ENCODE measurements around the gene C9orf153. TPM values are rescaled to one million over a fixed set of nuclear protein-coding genes. Genes with fewer than 3 reads are reported as not detected.

C9orf153 gene
- polyA plus RNA-seq, 1 of the 3 experiments (the other 2 are of a cell fraction), result 0.03 TPM

DNA sequence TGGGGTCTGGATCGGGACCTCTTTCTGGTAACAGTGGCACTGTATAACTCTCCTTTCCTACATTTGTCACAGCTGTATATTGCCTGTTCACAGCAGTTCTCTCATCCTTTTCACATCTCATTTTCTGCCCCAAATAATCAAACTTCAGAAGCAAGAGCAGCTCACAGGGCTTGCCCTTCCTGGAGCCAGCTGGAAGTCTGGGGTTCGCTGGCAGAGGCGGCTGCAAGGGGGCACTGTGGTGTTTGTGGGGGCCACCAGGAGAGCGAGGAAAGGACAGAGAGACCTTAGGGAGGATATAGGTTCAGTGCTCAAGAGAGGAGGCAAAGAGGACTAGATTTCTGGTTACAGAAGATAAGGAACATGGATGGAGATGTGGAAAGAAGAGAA, 75.3 kb downstream of the C9orf153 start (continued):
- no peak for TF ChIP-seq NRF1 (IDR thresholded peaks at IDR 0.05; ENCODE audit: low read depth, low read length)
- no peak for TF ChIP-seq GABPA (IDR thresholded peaks at IDR 0.05; ENCODE audit: low read depth)
- no peak for TF ChIP-seq REST (IDR thresholded peaks at IDR 0.05; ENCODE audit: low read depth, low read length)
- no peak for TF ChIP-seq JUND (IDR thresholded peaks at IDR 0.05)
- no peak for TF ChIP-seq TEAD4 (IDR thresholded peaks at IDR 0.05; ENCODE audit: borderline replicate concordance, insufficient read depth)

DNA sequence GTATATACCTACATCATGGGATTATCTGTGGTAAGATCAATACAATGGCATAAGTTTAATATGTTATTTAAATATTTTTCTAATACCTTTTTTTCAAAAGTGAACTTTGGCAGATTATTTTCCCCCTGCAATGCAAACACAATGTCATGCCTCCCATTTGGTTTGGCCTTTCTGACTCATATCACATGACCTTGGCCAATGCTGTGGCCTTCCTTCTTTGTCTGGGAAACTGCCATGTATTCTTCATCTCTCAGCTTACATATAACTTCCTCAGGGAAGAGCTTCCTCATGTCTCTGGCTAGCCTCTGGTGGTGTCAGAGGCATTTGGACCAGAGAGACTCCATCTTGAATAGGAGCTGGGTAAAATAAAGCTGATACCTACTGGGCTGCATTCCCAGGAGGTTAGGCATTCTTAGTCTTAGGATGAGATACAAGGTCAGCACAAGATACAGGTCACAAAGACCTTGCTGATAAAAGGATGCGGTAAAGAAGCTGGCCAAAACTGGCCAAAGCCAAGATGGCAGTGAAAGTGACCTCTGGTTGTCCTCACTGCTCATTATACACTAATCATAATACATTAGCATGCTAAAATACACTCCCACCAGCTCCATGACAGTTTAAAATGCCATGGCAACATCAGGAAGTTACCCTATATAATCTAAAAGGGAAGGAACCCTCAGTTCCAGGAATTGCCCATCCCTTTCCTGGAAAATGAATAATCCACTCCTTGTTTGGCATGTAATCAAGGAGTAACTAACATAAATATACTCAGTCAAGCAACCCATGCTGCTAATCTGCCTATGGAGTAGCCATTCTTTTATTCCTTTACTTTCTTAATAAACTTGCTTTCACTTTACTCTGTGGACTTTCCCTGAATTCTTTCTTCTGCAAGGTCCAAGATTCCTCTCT, 76.0 kb downstream of the C9orf153 start:
- ChIA-PET POLR2A (no interaction called here), CTCF (interaction anchor here (2.5 kb wide), 1 partner anchor 19 kb away, joined by 16 read pairs; no protein-coding TSS in a partner anchor)
- TF ChIP-seq EP300 (IDR thresholded peaks at IDR 0.05; ENCODE audit: borderline replicate concordance in 1 of 2, low read depth in 1 of 2, low read length in 1 of 2), result no peak
- TF ChIP-seq, protein P1, sequence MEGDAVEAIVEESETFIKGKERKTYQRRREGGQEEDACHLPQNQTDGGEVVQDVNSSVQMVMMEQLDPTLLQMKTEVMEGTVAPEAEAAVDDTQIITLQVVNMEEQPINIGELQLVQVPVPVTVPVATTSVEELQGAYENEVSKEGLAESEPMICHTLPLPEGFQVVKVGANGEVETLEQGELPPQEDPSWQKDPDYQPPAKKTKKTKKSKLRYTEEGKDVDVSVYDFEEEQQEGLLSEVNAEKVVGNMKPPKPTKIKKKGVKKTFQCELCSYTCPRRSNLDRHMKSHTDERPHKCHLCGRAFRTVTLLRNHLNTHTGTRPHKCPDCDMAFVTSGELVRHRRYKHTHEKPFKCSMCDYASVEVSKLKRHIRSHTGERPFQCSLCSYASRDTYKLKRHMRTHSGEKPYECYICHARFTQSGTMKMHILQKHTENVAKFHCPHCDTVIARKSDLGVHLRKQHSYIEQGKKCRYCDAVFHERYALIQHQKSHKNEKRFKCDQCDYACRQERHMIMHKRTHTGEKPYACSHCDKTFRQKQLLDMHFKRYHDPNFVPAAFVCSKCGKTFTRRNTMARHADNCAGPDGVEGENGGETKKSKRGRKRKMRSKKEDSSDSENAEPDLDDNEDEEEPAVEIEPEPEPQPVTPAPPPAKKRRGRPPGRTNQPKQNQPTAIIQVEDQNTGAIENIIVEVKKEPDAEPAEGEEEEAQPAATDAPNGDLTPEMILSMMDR (IDR thresholded peaks at IDR 0.05), result no peak
- TF ChIP-seq TAF1 (IDR thresholded peaks at IDR 0.05; ENCODE audit: borderline replicate concordance, low read depth, low read length), result no peak
- TF ChIP-seq, protein P2, sequence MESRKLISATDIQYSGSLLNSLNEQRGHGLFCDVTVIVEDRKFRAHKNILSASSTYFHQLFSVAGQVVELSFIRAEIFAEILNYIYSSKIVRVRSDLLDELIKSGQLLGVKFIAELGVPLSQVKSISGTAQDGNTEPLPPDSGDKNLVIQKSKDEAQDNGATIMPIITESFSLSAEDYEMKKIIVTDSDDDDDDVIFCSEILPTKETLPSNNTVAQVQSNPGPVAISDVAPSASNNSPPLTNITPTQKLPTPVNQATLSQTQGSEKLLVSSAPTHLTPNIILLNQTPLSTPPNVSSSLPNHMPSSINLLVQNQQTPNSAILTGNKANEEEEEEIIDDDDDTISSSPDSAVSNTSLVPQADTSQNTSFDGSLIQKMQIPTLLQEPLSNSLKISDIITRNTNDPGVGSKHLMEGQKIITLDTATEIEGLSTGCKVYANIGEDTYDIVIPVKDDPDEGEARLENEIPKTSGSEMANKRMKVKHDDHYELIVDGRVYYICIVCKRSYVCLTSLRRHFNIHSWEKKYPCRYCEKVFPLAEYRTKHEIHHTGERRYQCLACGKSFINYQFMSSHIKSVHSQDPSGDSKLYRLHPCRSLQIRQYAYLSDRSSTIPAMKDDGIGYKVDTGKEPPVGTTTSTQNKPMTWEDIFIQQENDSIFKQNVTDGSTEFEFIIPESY (IDR thresholded peaks at IDR 0.05; ENCODE audit: borderline replicate concordance, low read depth), result no peak
- no peak for TF ChIP-seq RFX5 (IDR thresholded peaks at IDR 0.05; ENCODE audit: low read length)
- no peak for TF ChIP-seq ELF1 (IDR thresholded peaks at IDR 0.05)
- no peak for TF ChIP-seq GATA2 (CRISPR knock-in tag; IDR thresholded peaks at IDR 0.05)
- no peak for TF ChIP-seq REST (IDR thresholded peaks at IDR 0.05; ENCODE audit: low read depth, low read length)
- H4K20me1 ChIP-seq (ENCODE audit: insufficient read depth), result no peaks in the 10 kb centered on the region
- no peaks in the 10 kb centered on the region for H3K27me3 ChIP-seq (ENCODE audit: insufficient read depth)
- no peaks in the 10 kb centered on the region for H3K36me3 ChIP-seq (replicated peaks in 1 of 2; ENCODE audit: control insufficient read depth in 1 of 2, insufficient read depth in 2 of 2, low read length in 1 of 2)
- no peak overlapping the region for H2AFZ ChIP-seq (ENCODE audit: low read depth)
- no peaks in the 10 kb centered on the region for H3K4me1 ChIP-seq (ENCODE audit: control insufficient read depth in 1 of 2, insufficient read depth in 2 of 2, low read depth in 1 of 2, low read length in 1 of 2)
- no peaks in the 10 kb centered on the region for H3K9me2 ChIP-seq
- no peaks in the 10 kb centered on the region for H3K9me3 ChIP-seq
- H3K4me2 ChIP-seq, result no peak overlapping the region
- H3K27ac ChIP-seq (ENCODE audit: low read depth in 2 of 2, low read length in 1 of 2), result no peak overlapping the region
- H3K4me3 ChIP-seq (ENCODE audit: low read depth in 2 of 2, low read length in 1 of 2), result no peak overlapping the region
- no peak overlapping the region for H3K9ac ChIP-seq
- H3F3A ChIP-seq (replicated peaks; ENCODE audit: insufficient read depth), result no peaks in the 10 kb centered on the region
- WGBS (ENCODE audit: low lambda C conversion rate), result 71% methylated on average over 1 of the region's 1 CpG
- no peak for DNase-seq
- H3K79me2 ChIP-seq (ENCODE audit: insufficient read depth), result no peaks in the 10 kb centered on the region; the same call in 1 of the 2 replicates
